Testis (tissue), 3 donors: Measurements from ENCODE around the gene TRNAU1AP. TPM values are rescaled to one million over a fixed set of nuclear protein-coding genes. Genes with fewer than 3 reads are reported as not detected.
"Not testable (repeated sequence)": the region's sequence is repeated elsewhere in the genome, so short reads cannot be mapped to it uniquely, and the experiment has no call there.

Experiments used
- DNase-seq: peaks from one replicate; pipeline ENCODE4 v3.0.0-alpha.2; 2019
- H3K27ac ChIP-seq, 2 donors: fragments of 200-600 bp; sonication (generic); one replicate each; pipeline ENCODE4 v1.5.1; 2019
- H3K27me3 ChIP-seq: fragments of 200-600 bp; sonication (generic); one replicate; pipeline ENCODE4 v1.5.1; 2019
- H3K36me3 ChIP-seq: fragments of 200-600 bp; sonication (generic); one replicate; pipeline ENCODE4 v1.5.1; 2017; ENCODE audit warnings: low read depth; ENCODE audit errors: missing control alignments
- H3K4me1 ChIP-seq: fragments of 200-600 bp; sonication (generic); one replicate; pipeline ENCODE4 v1.5.1; 2019
- H3K4me3 ChIP-seq, 2 donors: fragments of 200-600 bp; sonication (generic); one replicate each; pipeline ENCODE4 v1.5.1; 2017 to 2019
- H3K9me3 ChIP-seq: fragments of 200-600 bp; sonication (generic); one replicate; pipeline ENCODE4 v1.5.1; 2017
- CTCF ChIP-seq, 3 experiments: fragments of 450-650 bp in 2 of 3; fragments of 200-600 bp in 1 of 3; sonication (generic) in 1 of 3; IDR thresholded peaks; one replicate each; pipeline ENCODE4 v1.5.1; 2016 to 2019; ENCODE audit warnings: antibody characterized with exemption in 3 of 3, mild to moderate bottlenecking in 2 of 3, moderate library complexity in 1 of 3
- POLR2A ChIP-seq: fragments of 450-650 bp; IDR thresholded peaks from one replicate; pipeline ENCODE4 v1.6.1; 2017; ENCODE audit warnings: antibody characterized with exemption, mild to moderate bottlenecking, moderate library complexity
- WGBS, 2 donors: methylation state at CpG; one replicate each; pipeline ENCODE4 v1.1.5; 2018; 5-methylcytosine and 5-hydroxymethylcytosine counted together
- intact Hi-C: fragments of 100-400 bp; cut with DNase I; formaldehyde crosslinking; loops from one replicate; pipeline ENCODE4 v1.15.1; 2023; ENCODE audit warnings: low total_unique reads
- polyA plus RNA-seq: library from polyadenylated mRNA; stranded (reverse); fragments of 350-450 nt; fragmentation: Illumina TruSeq; extraction: RNeasy Lipid Tissue Mini Kit (QIAGEN cat#74804); gene quantifications from one replicate; pipeline ENCODE4 v1.2.3, GENCODE V29; 2014; ENCODE audit warnings: low read depth, low replicate concordance; ENCODE audit not compliant: insufficient read depth
- total RNA-seq, 2 donors: library from RNA; depleted of rRNA; stranded (reverse); fragments of >200 nt; gene quantifications; one replicate each; pipeline ENCODE4 v1.2.3, GENCODE V29; 2016

The TRNAU1AP gene
- total and polyA plus RNA-seq, 3 donors from 2014 or later, result 15.5 to 22.5 (median 19.8) TPM

- WGBS, 2 donors, result 94 to 95% methylated on average over 6 of the region's 6 CpGs
- no peak for TF ChIP-seq POLR2A
- TF ChIP-seq CTCF (IDR thresholded peaks at IDR 0.05), result no peak
These were observed 31.3 kb upstream of the TRNAU1AP start for GRCh38 chr1:28521502-28522164.

GRCh38 chr1:28522537-28522936 lies 30.3 kb upstream of the TRNAU1AP start:
- H3K4me1 ChIP-seq, H3K36me3 ChIP-seq, H3K27me3 ChIP-seq, intact Hi-C loops, DNase-seq, H3K27ac ChIP-seq, H3K4me3 ChIP-seq, H3K9me3 ChIP-seq: not testable (repeated sequence)
- WGBS, 2 donors, result 89 to 94% methylated on average over 9 of the region's 9 CpGs

More at GRCh38 chr1:28521502-28522164, 31.3 kb upstream of the TRNAU1AP start:
- DNase-seq, result no peak
- Histone ChIP-seq H3K27ac (no peak overlapping the region), H3K4me3 (no peak overlapping the region), H3K4me1 (peaks cover 11% of the 10 kb centered on the region), H3K9me3 (no peaks in the 10 kb centered on the region), H3K27me3 (no peaks in the 10 kb centered on the region), H3K36me3 (no peaks in the 10 kb centered on the region)
- intact Hi-C loops, result no loop called here

GRCh38 chr1:28525002-28525642 lies 27.8 kb upstream of the TRNAU1AP start:
- WGBS, 2 donors, result 78 to 83% methylated on average over 10 of the region's 10 CpGs
- H3K36me3 ChIP-seq, H3K27ac ChIP-seq, intact Hi-C loops, DNase-seq, H3K4me3 ChIP-seq, H3K27me3 ChIP-seq, H3K9me3 ChIP-seq, H3K4me1 ChIP-seq: not testable (repeated sequence)

- intact Hi-C loops, result no loop called here
These were observed 26.0 kb upstream of the TRNAU1AP start for GRCh38 chr1:28526886-28527285.

GRCh38 chr1:28530456-28530855 lies 22.4 kb upstream of the TRNAU1AP start:
- no peaks in the 10 kb centered on the region for H3K9me3 ChIP-seq
- H3K4me1 ChIP-seq, result no peaks in the 10 kb centered on the region
- peak overlapping the region; percentile 37 to 43 for H3K4me3 ChIP-seq
- TF ChIP-seq POLR2A (no peak), CTCF (IDR thresholded peaks at IDR 0.05) (no peak)
- intact Hi-C loops, result no loop called here
- DNase-seq, result no peak
- H3K27me3 ChIP-seq, result no peaks in the 10 kb centered on the region
- H3K27ac ChIP-seq, result peak overlapping the region in 1 of 2 donors; percentile 6
- 90 to 97% methylated on average over 27 to 30 of the region's 31 CpGs for WGBS, 2 donors
- H3K36me3 ChIP-seq, result no peaks in the 10 kb centered on the region

More at GRCh38 chr1:28526886-28527285, 26.0 kb upstream of the TRNAU1AP start:
- no peak overlapping the region for H3K27ac ChIP-seq
- no peak for TF ChIP-seq CTCF (IDR thresholded peaks at IDR 0.05)
- TF ChIP-seq POLR2A, result no peak
- H3K27me3 ChIP-seq, result no peaks in the 10 kb centered on the region
- no peaks in the 10 kb centered on the region for H3K9me3 ChIP-seq
- DNase-seq, result no peak
- H3K36me3 ChIP-seq, result no peaks in the 10 kb centered on the region
- WGBS, 2 donors, result 96 to 97% methylated on average over 9 of the region's 9 CpGs
- H3K4me3 ChIP-seq, result no peak overlapping the region
- no peaks in the 10 kb centered on the region for H3K4me1 ChIP-seq
